ENCODE measurements around the gene KIAA1958. TPM values are rescaled to one million over a fixed set of nuclear protein-coding genes. Genes with fewer than 3 reads are reported as not detected.

The KIAA1958 gene
- total and polyA plus RNA-seq, 2 donors (not counting 1 experiment from before 2014, with no cell fraction given) = 2.4 to 15.3 TPM

- H3K27ac ChIP-seq (ENCODE audit: low read length in 2 of 2) = no peak overlapping the region
- H2AFZ ChIP-seq (ENCODE audit: insufficient read depth, low read depth, low read length, poor library complexity, severe bottlenecking) = no peak overlapping the region
- peaks cover 20% of the 10 kb centered on the region for H4K20me1 ChIP-seq (ENCODE audit: control insufficient read depth, insufficient read depth, low read length, poor library complexity, severe bottlenecking)
- H3K4me3 Mint-ChIP-seq = no peak overlapping the region
- H3K9me3 Mint-ChIP-seq (ENCODE audit: insufficient read depth) = no peaks in the 10 kb centered on the region
- H3K27me3 ChIP-seq (replicated peaks in 1 of 4; ENCODE audit: control extremely low read depth in 1 of 4, control insufficient read depth in 3 of 4, insufficient read depth in 4 of 4, low read length in 3 of 4) = no peaks in the 10 kb centered on the region
- TF ChIP-seq, protein P1, sequence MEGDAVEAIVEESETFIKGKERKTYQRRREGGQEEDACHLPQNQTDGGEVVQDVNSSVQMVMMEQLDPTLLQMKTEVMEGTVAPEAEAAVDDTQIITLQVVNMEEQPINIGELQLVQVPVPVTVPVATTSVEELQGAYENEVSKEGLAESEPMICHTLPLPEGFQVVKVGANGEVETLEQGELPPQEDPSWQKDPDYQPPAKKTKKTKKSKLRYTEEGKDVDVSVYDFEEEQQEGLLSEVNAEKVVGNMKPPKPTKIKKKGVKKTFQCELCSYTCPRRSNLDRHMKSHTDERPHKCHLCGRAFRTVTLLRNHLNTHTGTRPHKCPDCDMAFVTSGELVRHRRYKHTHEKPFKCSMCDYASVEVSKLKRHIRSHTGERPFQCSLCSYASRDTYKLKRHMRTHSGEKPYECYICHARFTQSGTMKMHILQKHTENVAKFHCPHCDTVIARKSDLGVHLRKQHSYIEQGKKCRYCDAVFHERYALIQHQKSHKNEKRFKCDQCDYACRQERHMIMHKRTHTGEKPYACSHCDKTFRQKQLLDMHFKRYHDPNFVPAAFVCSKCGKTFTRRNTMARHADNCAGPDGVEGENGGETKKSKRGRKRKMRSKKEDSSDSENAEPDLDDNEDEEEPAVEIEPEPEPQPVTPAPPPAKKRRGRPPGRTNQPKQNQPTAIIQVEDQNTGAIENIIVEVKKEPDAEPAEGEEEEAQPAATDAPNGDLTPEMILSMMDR (IDR thresholded peaks at IDR 0.05) = no peak
- no peak for TF ChIP-seq EZH2 (IDR thresholded peaks at IDR 0.05; ENCODE audit: borderline replicate concordance, insufficient read depth, low read depth, low read length, poor library complexity, severe bottlenecking)
- DNase-seq (no peak), ATAC-seq (ENCODE audit: low read depth) (no peak)
- CTCF ChIA-PET = interaction anchor here (1.1 to 1.4 kb wide), 3 partner anchors 9 to 137 kb away, joined by 3 to 4 read pairs (median 3); no protein-coding TSS in a partner anchor
- peaks cover 12% of the 10 kb centered on the region for H3K4me1 Mint-ChIP-seq
- no peak overlapping the region for H3K9ac ChIP-seq (ENCODE audit: low read length)
- POLR2A ChIA-PET = no interaction called here
- H3K9me3 ChIP-seq (ENCODE audit: control extremely low read depth in 1 of 3, control insufficient read depth in 2 of 3, insufficient read depth in 1 of 3, low read length in 2 of 3) = no peaks in the 10 kb centered on the region
- intact Hi-C loops (cut with micrococcal nuclease) = no loop called here
- H3K4me3 ChIP-seq (ENCODE audit: control extremely low read depth in 1 of 5, extremely low read depth in 1 of 5, insufficient read depth in 1 of 5, low read depth in 2 of 5, low read length in 4 of 5) = no peak overlapping the region
- peaks cover 42% of the 10 kb centered on the region for H3K79me2 ChIP-seq (ENCODE audit: control insufficient read depth, insufficient read depth, low read length)
- peaks cover 3 to 22% of the 10 kb centered on the region in 2 experiments for H3K36me3 ChIP-seq (replicated peaks in 1 of 2; ENCODE audit: control extremely low read depth in 1 of 2, control insufficient read depth in 1 of 2, extremely low read depth in 1 of 2, insufficient read depth in 2 of 2, low read length in 1 of 2)
- H3K4me2 ChIP-seq (replicated peaks; ENCODE audit: low read depth, low read length, poor library complexity, severe bottlenecking) = no peak overlapping the region
- H3K27ac Mint-ChIP-seq = no peak overlapping the region
- no peaks in the 10 kb centered on the region for H3K27me3 Mint-ChIP-seq
- no peaks in the 10 kb centered on the region for H3K4me1 ChIP-seq (ENCODE audit: control insufficient read depth in 2 of 2, insufficient read depth in 2 of 2, low read length in 2 of 2)
- 91% methylated on average over 4 of the region's 6 CpGs for WGBS (ENCODE audit: insufficient coverage)
Observed at GRCh38 chr9:112705768-112706427, 219.3 kb downstream of the KIAA1958 start.

DNA sequence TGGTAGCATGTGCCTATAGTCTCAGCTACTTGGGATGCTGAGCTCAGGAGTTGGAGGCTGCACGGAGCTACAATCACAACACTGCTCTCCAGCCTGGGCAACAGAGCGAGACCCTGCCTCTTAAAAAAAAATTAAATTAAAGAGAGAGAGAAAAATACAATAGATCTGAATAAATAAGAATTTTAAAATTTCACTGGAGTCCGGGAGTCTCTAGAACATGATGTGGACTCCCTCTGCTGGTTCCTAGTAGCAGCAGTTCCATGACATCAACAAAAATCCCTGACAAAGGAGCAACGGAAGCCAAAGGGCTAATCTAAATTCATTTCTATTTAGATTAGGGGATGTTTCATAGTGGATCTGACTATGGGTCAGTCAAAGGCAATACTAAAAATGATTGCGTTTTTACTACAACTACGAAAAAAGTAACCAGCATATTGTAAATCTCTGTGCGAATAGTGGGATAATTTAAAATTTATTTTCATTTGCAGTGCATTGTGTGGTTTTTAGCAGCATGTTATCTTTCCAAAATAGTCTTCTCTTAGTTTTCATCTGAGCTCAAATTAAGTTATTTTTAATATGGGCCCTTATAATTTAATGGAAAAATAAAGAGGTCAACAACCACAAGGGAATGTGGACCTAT is 224.5 kb downstream of the KIAA1958 start:
- CTCF ChIA-PET = interaction anchor here (0.7 to 0.8 kb wide), 2 partner anchors 268 to 608 kb away, joined by 3 read pairs; no protein-coding TSS in a partner anchor
- Histone ChIP-seq H3K79me2 (ENCODE audit: control insufficient read depth, insufficient read depth, low read length) (peaks cover 69% of the 10 kb centered on the region), H3K27ac (ENCODE audit: low read length in 2 of 2) (no peak overlapping the region), H3K27me3 (replicated peaks in 1 of 4; ENCODE audit: control extremely low read depth in 1 of 4, control insufficient read depth in 3 of 4, insufficient read depth in 4 of 4, low read length in 3 of 4) (no peaks in the 10 kb centered on the region), H4K20me1 (ENCODE audit: control insufficient read depth, insufficient read depth, low read length, poor library complexity, severe bottlenecking) (peaks cover 27% of the 10 kb centered on the region), H3K4me2 (replicated peaks; ENCODE audit: low read depth, low read length, poor library complexity, severe bottlenecking) (no peak overlapping the region), H3K36me3 (replicated peaks in 1 of 2; ENCODE audit: control extremely low read depth in 1 of 2, control insufficient read depth in 1 of 2, extremely low read depth in 1 of 2, insufficient read depth in 2 of 2, low read length in 1 of 2) (peaks cover 0 to 26% of the 10 kb centered on the region in 2 experiments), H3K9ac (ENCODE audit: low read length) (no peak overlapping the region), H2AFZ (ENCODE audit: insufficient read depth, low read depth, low read length, poor library complexity, severe bottlenecking) (no peak overlapping the region), H3K9me3 (ENCODE audit: control extremely low read depth in 1 of 3, control insufficient read depth in 2 of 3, insufficient read depth in 1 of 3, low read length in 2 of 3) (no peaks in the 10 kb centered on the region), H3K4me1 (ENCODE audit: control insufficient read depth in 2 of 2, insufficient read depth in 2 of 2, low read length in 2 of 2) (peaks cover 0 to under 1% of the 10 kb centered on the region in 2 donors), H3K4me3 (ENCODE audit: control extremely low read depth in 1 of 5, extremely low read depth in 1 of 5, insufficient read depth in 1 of 5, low read depth in 2 of 5, low read length in 4 of 5) (no peak overlapping the region)
- TF ChIP-seq, protein P1 (IDR thresholded peaks at IDR 0.05) = no peak
- no peak for TF ChIP-seq EZH2 (IDR thresholded peaks at IDR 0.05; ENCODE audit: borderline replicate concordance, insufficient read depth, low read depth, low read length, poor library complexity, severe bottlenecking)
- intact Hi-C loops (cut with micrococcal nuclease) = loop anchor here (10.0 kb wide), 3 partner anchors 266 to 1046 kb away; partner anchors contain the start of gene GNG10
- Mint-ChIP-seq H3K4me1 (peaks cover 18% of the 10 kb centered on the region), H3K4me3 (no peak overlapping the region), H3K27me3 (no peaks in the 10 kb centered on the region), H3K9me3 (ENCODE audit: insufficient read depth) (no peaks in the 10 kb centered on the region), H3K27ac (no peak overlapping the region)
- DNase-seq (no peak), ATAC-seq (ENCODE audit: low read depth) (no peak)
- WGBS (ENCODE audit: insufficient coverage) = no CpG with 5 or more reads among the region's 7 CpGs
- POLR2A ChIA-PET = no interaction called here
